GM23338 (cell line): ENCODE measurements around the gene MYLK. TPM values are rescaled to one million over a fixed set of nuclear protein-coding genes. Genes with fewer than 3 reads are reported as not detected.

Experiments used
- ATAC-seq: fragments of 200-7000 bp; cut with Tn5 transposase; 3 replicates; pipeline ENCODE4 v1.9.1; 2020
- DNase-seq: peaks from one replicate; pipeline ENCODE4 v3.0.0-alpha.2; 2015; ENCODE audit warnings: low spot score
- H2AFZ ChIP-seq: fragments of 200-600 bp; sonication (generic); 2 replicates; pipeline ENCODE4 v1.8.0; 2016; ENCODE audit warnings: antibody characterized with exemption, mild to moderate bottlenecking, moderate library complexity
- H3F3A ChIP-seq: fragments of 200-600 bp; sonication (generic); replicated peaks from 2 replicates; pipeline ENCODE4 v1.8.0; 2017; ENCODE audit warnings: antibody characterized with exemption, mixed run types, low read depth
- H3K27ac ChIP-seq: fragments of 200-600 bp; sonication (generic); 2 replicates; pipeline ENCODE4 v1.6.1; 2016; ENCODE audit warnings: low read depth
- H3K27me3 ChIP-seq: fragments of 200-600 bp; sonication (generic); 2 replicates; pipeline ENCODE4 v1.8.0; 2016; ENCODE audit warnings: mild to moderate bottlenecking, mixed run types, moderate library complexity; ENCODE audit not compliant: insufficient read depth
- H3K36me3 ChIP-seq: fragments of 200-600 bp; sonication (generic); 2 replicates; pipeline ENCODE4 v1.8.0; 2016; ENCODE audit warnings: mild to moderate bottlenecking; ENCODE audit not compliant: insufficient read depth
- H3K4me1 ChIP-seq: fragments of 200-600 bp; sonication (generic); 2 replicates; pipeline ENCODE4 v1.8.0; 2016; ENCODE audit warnings: mild to moderate bottlenecking, moderate library complexity; ENCODE audit not compliant: insufficient read depth
- H3K4me2 ChIP-seq: fragments of 200-600 bp; sonication (generic); 2 replicates; pipeline ENCODE4 v1.7.1; 2017; ENCODE audit warnings: mixed run types
- H3K4me3 ChIP-seq: fragments of 200-600 bp; sonication (generic); 2 replicates; pipeline ENCODE4 v1.6.1; 2016; ENCODE audit warnings: mixed run types
- H3K79me2 ChIP-seq: fragments of 200-600 bp; sonication (generic); replicated peaks from 2 replicates; pipeline ENCODE4 v1.8.0; 2017; ENCODE audit warnings: mild to moderate bottlenecking; ENCODE audit not compliant: insufficient read depth
- H3K9me2 ChIP-seq: fragments of 200-600 bp; sonication (generic); 2 replicates; pipeline ENCODE4 v1.8.0; 2017; ENCODE audit not compliant: insufficient read depth
- H4K20me1 ChIP-seq: fragments of 200-600 bp; sonication (generic); replicated peaks from 2 replicates; pipeline ENCODE4 v1.8.0; 2017; ENCODE audit warnings: mild to moderate bottlenecking; ENCODE audit not compliant: insufficient read depth
- H3K27ac Mint-ChIP-seq: 2 replicates; pipeline ENCODE4 v1.8.0; 2020; ENCODE audit warnings: inconsistent platforms, mild to moderate bottlenecking, moderate library complexity, mixed read lengths
- H3K27me3 Mint-ChIP-seq: 3 replicates; pipeline ENCODE4 v1.8.0; 2022; ENCODE audit warnings: low read depth, mild to moderate bottlenecking, moderate library complexity, mixed read lengths, inconsistent platforms; ENCODE audit not compliant: insufficient read depth, poor library complexity
- H3K36me3 Mint-ChIP-seq: 3 replicates; pipeline ENCODE4 v1.8.0; 2021; ENCODE audit warnings: low read depth, mild to moderate bottlenecking, inconsistent platforms, moderate library complexity, mixed read lengths
- H3K4me1 Mint-ChIP-seq: 3 replicates; pipeline ENCODE4 v1.8.0; 2020; ENCODE audit warnings: mild to moderate bottlenecking, inconsistent platforms, mixed read lengths
- H3K4me3 Mint-ChIP-seq: 3 replicates; pipeline ENCODE4 v1.8.0; 2021; ENCODE audit warnings: moderate library complexity, mild to moderate bottlenecking, inconsistent platforms, mixed read lengths
- H3K9me3 Mint-ChIP-seq: 3 replicates; pipeline ENCODE4 v1.8.0; 2020; ENCODE audit warnings: moderate library complexity, mild to moderate bottlenecking, inconsistent platforms, mixed read lengths
- CREB1 ChIP-seq: fragments of 250-450 bp; sonication (Bioruptor Pico); IDR thresholded peaks from 2 replicates; pipeline ENCODE4 v1.5.0; 2020; ENCODE audit warnings: low read depth, mild to moderate bottlenecking, moderate library complexity
- CTCF ChIP-seq, 2 experiments: fragments of 200-600 bp in 1 of 2; sonication (generic) in 1 of 2; conservative IDR thresholded peaks; 2 replicates each; pipeline versions ENCODE4 v1.5.1 to v1.6.1; 2016 to 2017; ENCODE audit warnings: antibody characterized with exemption in 2 of 2, low read depth in 2 of 2, mild to moderate bottlenecking in 2 of 2, moderate library complexity in 1 of 2
- EZH2 ChIP-seq: fragments of 200-600 bp; sonication (generic); IDR thresholded peaks from one replicate; pipeline ENCODE4 v1.8.0; 2017; ENCODE audit warnings: antibody characterized with exemption, mild to moderate bottlenecking, low read depth; ENCODE audit not compliant: unreplicated experiment
- EZH2phosphoT487 ChIP-seq: fragments of 200-600 bp; sonication (generic); IDR thresholded peaks from one replicate; pipeline ENCODE4 v1.8.1; 2018; ENCODE audit warnings: antibody characterized with exemption; ENCODE audit not compliant: unreplicated experiment
- POLR2AphosphoS5 ChIP-seq: IDR thresholded peaks from 2 replicates; pipeline ENCODE4 v1.6.1; 2016; ENCODE audit warnings: antibody characterized with exemption, low read depth
- REST ChIP-seq: IDR thresholded peaks from one replicate; pipeline ENCODE4 v1.6.1; 2018; ENCODE audit warnings: antibody characterized with exemption; ENCODE audit not compliant: unreplicated experiment
- STAT1 ChIP-seq: IDR thresholded peaks from one replicate; pipeline ENCODE4 v1.6.1; 2016; ENCODE audit warnings: antibody characterized with exemption; ENCODE audit not compliant: unreplicated experiment
- ZNF114 ChIP-seq: fragments of 250-450 bp; sonication (Bioruptor Pico); IDR thresholded peaks from 2 replicates; pipeline ENCODE4 v1.5.0; 2020; ENCODE audit warnings: mild to moderate bottlenecking, moderate library complexity
- ZNF331 ChIP-seq: fragments of 250-450 bp; sonication (Bioruptor Pico); IDR thresholded peaks from 2 replicates; pipeline ENCODE4 v1.5.0; 2020; ENCODE audit warnings: low read depth, mild to moderate bottlenecking, moderate library complexity
- polyA plus RNA-seq: library from polyadenylated mRNA; unstranded; fragments of >200 nt; fragmentation: Nextera tagmentation; extraction: Ambion mirVana; gene quantifications from 2 replicates; pipeline ENCODE4 v1.2.1, GENCODE V29; 2016
- total RNA-seq: library from RNA; depleted of rRNA; stranded (reverse); fragments of >200 nt; shearing (Covaris generic); gene quantifications from 2 replicates; pipeline ENCODE4 v1.2.3, GENCODE V29; 2014
- TF ChIP-seq, protein P1 (sequence below): IDR thresholded peaks from 2 replicates; pipeline ENCODE4 v1.6.1; 2016; ENCODE audit warnings: antibody characterized with exemption
- TF ChIP-seq, protein P2 (sequence below): fragments of 250-450 bp; sonication (Bioruptor Pico); IDR thresholded peaks from 2 replicates; pipeline ENCODE4 v1.5.0; 2020; ENCODE audit warnings: mild to moderate bottlenecking, moderate library complexity

Gene MYLK
- total and polyA plus RNA-seq, 2 experiments from 2014 or later, result 11.5 to 17.9 TPM

DNA sequence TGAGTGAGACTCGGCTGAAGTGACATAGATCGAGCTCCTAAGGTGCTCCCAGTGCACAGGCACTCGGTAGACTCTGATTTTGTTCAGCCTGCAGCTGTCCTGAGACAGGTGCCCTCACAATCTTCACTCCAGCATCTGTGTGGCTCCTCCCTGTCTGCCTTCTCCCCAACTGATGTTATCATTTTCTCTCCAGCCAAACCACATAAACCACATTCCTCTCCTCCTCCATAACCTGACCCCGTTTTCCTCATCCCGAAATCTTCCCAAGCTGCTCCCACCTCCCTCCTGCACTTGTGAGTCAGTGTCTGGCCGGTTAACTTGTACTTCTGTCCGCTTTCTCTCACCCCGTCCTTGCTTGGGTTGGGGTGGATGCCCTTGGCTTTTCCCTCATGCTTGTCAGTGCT is 206.0 kb downstream of the MYLK start:
- no peak overlapping the region for H3K27ac Mint-ChIP-seq
- no peak overlapping the region for H3K4me3 Mint-ChIP-seq
- peaks cover 6% of the 10 kb centered on the region for H3K27me3 Mint-ChIP-seq
- Histone ChIP-seq H3K4me2 (no peak overlapping the region), H3F3A (no peaks in the 10 kb centered on the region), H3K4me1 (no peaks in the 10 kb centered on the region), H3K9me2 (no peaks in the 10 kb centered on the region), H3K4me3 (no peak overlapping the region), H3K79me2 (no peaks in the 10 kb centered on the region), H3K36me3 (no peaks in the 10 kb centered on the region), H2AFZ (no peak overlapping the region), H4K20me1 (no peaks in the 10 kb centered on the region), H3K27ac (no peak overlapping the region), H3K27me3 (no peaks in the 10 kb centered on the region)
- ATAC-seq (no peak), DNase-seq (no peak)
- TF ChIP-seq EZH2 (no peak), ZNF331 (CRISPR knock-in tag) (no peak), POLR2AphosphoS5 (no peak), REST (no peak), STAT1 (no peak), ZNF114 (no peak), EZH2phosphoT487 (no peak), CREB1 (CRISPR knock-in tag) (no peak), CTCF (conservative IDR thresholded peaks at IDR 0.05; ENCODE audit: low read depth in 2 of 2) (no peak)
- TF ChIP-seq, protein P1, sequence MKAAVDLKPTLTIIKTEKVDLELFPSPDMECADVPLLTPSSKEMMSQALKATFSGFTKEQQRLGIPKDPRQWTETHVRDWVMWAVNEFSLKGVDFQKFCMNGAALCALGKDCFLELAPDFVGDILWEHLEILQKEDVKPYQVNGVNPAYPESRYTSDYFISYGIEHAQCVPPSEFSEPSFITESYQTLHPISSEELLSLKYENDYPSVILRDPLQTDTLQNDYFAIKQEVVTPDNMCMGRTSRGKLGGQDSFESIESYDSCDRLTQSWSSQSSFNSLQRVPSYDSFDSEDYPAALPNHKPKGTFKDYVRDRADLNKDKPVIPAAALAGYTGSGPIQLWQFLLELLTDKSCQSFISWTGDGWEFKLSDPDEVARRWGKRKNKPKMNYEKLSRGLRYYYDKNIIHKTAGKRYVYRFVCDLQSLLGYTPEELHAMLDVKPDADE, result no peak
- TF ChIP-seq, protein P2, sequence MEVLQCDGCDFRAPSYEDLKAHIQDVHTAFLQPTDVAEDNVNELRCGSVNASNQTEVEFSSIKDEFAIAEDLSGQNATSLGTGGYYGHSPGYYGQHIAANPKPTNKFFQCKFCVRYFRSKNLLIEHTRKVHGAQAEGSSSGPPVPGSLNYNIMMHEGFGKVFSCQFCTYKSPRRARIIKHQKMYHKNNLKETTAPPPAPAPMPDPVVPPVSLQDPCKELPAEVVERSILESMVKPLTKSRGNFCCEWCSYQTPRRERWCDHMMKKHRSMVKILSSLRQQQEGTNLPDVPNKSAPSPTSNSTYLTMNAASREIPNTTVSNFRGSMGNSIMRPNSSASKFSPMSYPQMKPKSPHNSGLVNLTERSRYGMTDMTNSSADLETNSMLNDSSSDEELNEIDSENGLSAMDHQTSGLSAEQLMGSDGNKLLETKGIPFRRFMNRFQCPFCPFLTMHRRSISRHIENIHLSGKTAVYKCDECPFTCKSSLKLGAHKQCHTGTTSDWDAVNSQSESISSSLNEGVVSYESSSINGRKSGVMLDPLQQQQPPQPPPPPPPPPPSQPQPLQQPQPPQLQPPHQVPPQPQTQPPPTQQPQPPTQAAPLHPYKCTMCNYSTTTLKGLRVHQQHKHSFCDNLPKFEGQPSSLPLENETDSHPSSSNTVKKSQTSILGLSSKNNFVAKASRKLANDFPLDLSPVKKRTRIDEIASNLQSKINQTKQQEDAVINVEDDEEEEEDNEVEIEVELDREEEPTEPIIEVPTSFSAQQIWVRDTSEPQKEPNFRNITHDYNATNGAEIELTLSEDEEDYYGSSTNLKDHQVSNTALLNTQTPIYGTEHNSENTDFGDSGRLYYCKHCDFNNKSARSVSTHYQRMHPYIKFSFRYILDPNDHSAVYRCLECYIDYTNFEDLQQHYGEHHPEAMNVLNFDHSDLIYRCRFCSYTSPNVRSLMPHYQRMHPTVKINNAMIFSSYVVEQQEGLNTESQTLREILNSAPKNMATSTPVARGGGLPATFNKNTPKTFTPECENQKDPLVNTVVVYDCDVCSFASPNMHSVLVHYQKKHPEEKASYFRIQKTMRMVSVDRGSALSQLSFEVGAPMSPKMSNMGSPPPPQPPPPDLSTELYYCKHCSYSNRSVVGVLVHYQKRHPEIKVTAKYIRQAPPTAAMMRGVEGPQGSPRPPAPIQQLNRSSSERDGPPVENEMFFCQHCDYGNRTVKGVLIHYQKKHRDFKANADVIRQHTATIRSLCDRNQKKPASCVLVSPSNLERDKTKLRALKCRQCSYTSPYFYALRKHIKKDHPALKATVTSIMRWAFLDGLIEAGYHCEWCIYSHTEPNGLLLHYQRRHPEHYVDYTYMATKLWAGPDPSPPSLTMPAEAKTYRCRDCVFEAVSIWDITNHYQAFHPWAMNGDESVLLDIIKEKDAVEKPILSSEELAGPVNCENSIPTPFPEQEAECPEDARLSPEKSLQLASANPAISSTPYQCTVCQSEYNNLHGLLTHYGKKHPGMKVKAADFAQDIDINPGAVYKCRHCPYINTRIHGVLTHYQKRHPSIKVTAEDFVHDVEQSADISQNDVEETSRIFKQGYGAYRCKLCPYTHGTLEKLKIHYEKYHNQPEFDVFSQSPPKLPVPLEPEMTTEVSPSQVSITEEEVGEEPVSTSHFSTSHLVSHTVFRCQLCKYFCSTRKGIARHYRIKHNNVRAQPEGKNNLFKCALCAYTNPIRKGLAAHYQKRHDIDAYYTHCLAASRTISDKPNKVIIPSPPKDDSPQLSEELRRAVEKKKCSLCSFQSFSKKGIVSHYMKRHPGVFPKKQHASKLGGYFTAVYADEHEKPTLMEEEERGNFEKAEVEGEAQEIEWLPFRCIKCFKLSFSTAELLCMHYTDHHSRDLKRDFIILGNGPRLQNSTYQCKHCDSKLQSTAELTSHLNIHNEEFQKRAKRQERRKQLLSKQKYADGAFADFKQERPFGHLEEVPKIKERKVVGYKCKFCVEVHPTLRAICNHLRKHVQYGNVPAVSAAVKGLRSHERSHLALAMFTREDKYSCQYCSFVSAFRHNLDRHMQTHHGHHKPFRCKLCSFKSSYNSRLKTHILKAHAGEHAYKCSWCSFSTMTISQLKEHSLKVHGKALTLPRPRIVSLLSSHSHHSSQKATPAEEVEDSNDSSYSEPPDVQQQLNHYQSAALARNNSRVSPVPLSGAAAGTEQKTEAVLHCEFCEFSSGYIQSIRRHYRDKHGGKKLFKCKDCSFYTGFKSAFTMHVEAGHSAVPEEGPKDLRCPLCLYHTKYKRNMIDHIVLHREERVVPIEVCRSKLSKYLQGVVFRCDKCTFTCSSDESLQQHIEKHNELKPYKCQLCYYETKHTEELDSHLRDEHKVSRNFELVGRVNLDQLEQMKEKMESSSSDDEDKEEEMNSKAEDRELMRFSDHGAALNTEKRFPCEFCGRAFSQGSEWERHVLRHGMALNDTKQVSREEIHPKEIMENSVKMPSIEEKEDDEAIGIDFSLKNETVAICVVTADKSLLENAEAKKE (CRISPR knock-in tag), result no peak
- H3K36me3 Mint-ChIP-seq, result peaks cover 8% of the 10 kb centered on the region; the same call in 1 of the 3 replicates
- H3K9me3 Mint-ChIP-seq, result no peaks in the 10 kb centered on the region
- peaks cover 8% of the 10 kb centered on the region for H3K4me1 Mint-ChIP-seq
